GM10847 (cell line): ENCODE results near the gene GPER1.

ENCODE experiments used
- POLR2A ChIP-seq: IDR thresholded peaks from 2 replicates; pipeline ENCODE4 v1.6.1; 2011; ENCODE audit not compliant: insufficient read length; ENCODE audit errors: extremely low read depth

Gene GPER1

DNA sequence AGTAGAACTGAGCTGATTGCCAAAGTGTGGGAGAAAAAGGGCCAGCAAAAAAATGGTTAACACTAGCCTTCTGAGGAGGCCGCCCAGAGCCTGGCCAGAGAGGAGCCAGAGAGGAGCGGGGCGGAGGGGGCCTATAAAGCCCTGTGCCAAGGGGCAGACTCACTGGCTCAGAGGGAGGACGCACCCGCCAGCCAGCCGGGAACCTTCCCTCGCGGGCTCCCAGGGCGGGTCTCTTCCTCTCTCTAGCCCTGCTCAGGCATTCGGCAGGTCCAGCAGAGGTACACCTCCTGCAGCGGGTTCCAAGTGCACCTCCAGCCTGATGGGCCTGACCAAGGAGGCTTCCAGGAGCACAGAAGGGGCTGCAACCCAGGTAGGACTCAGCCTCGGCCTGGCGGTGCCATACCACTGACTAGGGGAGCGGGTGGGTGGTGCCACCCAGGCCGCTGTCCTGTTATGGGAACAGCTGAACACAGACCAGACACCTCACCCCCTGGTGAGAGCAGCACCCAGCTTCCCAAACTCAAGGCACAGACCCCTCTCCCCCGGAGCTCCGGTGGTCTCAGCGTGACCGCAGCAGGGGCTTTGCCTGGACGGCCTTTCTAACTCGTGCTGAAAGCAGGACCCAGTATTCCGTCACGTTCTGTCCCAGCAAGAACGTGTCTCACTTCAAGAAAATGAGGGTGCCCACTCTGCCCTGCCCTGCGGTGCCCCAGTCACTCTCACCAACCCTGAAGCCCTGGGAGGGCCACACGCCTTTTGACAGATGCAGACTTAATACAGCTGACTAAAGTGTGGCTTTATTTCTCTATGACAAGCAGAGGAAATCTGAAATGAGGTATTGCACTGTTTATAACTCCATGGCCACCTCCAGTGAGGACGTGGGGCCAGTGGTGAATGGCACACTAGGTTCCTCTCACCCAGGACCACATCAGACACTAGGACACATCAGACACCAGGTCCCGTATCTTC is at the start of gene GPER1:
Gene GPER1 (plus strand): TSS at position 162 of the 969 bp plus-strand sequence. CDS start 3,616 bp downstream, outside the sequence.
- TF ChIP-seq POLR2A: no peak

DNA sequence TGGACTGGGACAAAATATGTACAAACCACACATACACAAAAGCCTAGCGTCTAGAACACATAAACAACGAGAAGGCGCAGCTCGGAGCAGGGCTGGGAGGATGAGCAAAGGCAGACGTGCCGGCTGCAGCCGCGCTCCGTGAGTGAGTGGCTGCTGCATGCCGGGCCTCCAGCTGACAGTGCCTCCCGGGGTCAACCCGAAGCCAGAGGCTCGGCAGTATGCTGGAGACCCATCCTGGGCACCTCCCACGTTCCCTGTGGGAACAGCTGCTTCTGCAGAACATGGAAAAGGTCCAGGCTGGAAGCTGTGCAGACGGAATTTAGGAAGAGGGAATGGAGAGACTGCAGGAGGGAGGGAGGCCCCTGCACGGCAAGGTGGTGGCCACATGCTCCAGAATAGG is 47.1 kb upstream of the GPER1 start:
- TF ChIP-seq POLR2A: no peak

DNA sequence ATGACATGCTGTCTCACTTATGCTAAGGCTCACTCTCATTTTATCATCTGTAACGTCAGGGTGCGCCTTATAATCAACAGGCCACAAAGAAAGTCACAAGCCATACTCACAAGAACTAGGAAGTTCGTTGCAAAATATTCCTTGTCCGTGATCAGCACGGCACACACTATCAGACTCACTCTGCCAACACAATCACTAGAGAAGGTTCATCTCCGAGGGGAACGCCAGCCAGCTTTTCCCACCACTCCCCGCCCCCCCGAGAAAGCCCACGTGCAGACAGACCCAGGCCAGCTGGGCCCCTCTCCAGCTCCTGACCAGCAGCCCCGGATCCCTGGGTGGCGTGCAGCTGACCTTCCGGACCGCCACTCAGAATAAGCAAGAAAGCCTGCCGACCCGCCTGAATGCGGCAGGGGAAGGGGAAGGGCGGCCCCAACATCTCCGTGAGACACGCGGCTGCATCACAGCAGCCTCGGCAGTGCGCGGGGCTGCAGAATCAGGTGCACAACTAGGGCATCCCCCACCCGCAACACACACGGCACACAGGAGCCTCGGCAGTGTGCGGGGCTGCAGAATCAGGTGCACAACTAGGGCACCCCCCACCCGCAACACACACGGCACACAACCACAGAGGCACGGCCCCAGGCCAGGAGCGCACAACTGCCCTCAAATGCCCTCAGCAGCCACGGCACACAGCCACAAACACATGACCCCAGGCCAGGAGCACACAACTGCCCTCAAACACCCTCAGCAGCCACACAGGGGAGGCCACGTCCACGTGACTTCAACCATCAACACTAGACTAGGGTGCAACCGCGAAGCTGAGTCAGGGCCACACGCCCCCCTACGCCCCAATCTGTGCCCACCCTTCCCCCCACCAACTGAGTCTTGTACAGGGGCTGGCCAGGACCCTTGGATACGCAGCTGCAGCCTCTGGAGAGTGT is 46.1 kb upstream of the GPER1 start:
- no peak for TF ChIP-seq POLR2A

DNA sequence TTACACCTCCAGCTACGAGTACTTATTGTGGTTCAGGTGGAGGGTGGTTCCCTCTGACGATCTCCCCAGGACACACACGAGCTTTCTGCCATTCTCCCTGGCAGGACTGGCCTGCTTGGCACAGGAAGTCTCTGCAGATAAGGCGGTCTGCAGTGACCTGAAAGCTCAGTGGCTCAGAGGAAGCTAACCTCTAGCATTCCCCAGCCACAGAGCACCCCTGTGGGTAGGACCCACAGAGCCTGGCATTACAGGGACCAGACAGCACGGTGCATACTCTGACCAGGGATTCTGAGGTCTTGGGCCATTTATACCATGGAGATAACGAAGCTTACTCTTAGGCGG is 45.5 kb upstream of the GPER1 start:
- no peak for TF ChIP-seq POLR2A

DNA sequence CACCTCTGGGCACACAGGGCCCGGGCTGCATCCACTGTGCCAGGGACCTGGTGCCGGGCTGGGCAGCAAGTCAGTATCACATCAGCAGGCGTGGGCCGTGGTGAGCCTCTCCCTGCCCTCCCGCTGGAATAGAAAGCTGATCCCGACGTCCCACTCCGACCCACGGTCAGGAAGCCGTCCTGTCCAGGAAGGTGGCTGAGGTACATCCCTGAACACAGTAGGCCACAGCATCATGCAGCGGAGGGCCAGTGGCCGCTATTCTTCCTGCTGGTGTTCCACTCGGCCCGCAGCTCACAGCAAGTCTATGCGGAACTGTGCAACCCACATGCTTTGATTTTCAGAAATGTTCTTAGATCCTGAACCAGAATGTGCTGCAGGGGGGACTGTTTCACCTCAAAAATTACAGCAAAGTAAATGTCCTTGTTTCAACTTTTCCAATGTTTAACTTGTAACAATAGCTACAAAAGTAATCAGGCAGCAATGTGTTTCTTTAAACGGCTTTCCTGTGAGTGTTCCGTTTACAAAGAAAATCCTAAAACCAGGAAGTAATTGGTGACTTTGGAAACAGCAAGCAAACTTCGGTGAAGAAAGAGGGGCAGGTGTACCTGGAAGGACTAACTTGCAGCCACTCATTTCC is 44.2 kb upstream of the GPER1 start:
- TF ChIP-seq POLR2A: no peak

DNA sequence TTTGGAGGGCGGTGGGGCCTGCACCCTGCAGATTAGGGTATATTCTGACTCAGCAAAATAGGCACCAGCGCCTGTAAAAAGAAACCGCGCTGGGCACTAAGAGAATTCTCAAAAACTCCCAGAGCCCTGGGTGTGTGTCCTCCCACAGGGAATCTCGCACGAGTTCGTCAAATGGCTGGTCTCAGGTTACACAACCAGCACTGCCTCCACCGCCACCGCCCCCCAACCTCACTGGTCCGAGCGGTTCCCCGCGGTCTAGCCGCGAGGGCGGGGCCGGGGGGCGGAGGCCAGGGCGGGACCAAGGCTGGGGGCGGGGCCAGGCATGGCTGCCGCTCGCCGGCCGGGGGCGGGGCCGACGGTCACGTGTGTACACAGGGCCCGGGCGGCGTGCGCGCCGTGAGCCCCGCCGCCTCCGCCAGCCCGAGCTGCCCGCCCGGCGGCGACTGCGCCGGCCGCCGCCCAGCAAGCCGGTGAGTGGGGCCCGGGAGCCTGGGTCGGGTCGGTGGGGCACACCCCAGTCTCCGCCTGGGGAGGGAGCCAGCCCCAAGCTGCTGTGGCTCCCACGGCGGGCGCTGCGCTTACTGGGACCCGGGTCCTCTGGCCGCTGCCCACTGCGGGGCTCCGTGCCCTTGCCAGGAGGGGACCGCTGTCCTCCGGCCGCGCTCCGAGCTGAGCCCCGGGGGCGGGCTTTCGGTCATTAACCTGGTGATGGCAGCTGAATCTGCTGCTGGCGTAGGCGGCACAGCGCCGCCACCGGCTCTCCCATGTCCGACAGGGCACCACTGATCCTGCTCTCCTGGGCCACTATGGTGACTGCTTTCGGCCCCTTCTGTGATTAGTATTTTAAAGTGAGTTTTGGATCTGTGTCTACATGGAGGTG is 43.5 kb upstream of the GPER1 start, which contains the start of gene GPR146:
Gene GPR146 (plus strand): TSS at position 358 of the 880 bp plus-strand sequence. CDS start 12,970 bp downstream, outside the sequence.
- TF ChIP-seq POLR2A: peak; percentile 39

DNA sequence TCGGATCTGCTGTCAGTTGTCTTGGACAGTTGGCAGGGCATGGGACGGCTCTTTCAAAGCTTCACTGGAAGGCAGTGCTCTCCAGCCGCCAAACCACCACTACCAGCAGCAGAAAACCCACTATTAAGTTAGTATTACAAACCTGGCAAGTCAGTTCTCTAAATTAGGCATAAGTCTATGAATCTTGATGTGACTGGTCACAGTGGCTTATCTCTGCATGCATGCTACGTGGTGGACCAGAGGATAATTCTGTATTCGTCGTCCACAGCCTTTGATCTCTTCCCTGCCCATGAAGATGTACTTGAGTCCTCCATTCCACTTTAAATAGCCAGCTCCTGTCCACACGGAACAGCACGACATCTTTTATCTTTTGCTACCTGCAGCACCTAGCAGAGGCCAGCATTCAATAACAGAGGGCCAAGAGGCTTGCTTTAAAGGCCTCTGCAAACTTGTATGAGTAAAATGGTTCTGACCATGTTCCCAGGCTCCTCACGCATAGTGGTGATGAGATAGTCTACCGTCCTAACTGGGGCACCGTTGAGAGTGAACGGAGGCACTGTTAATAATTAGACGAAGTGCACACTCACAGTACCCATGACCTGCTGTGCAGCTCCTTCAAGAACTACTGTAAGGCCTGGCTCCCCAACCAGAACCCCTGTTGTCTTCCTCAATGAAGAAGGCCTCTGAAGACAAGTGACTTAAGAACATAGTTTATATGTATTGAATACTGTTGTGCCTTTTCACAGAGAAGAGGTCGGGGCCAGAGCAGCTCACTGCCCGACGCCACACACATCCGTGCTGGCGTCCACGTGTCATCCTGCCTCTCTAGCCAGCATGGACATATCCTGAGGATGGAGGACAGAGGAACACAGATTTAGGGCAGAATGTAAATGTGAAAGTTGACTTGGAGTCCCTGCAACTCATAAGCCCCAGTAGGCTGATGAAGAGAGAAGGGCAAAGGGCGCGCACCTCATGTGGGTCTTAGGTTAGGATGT is 42.5 kb upstream of the GPER1 start:
- TF ChIP-seq POLR2A: no peak

DNA sequence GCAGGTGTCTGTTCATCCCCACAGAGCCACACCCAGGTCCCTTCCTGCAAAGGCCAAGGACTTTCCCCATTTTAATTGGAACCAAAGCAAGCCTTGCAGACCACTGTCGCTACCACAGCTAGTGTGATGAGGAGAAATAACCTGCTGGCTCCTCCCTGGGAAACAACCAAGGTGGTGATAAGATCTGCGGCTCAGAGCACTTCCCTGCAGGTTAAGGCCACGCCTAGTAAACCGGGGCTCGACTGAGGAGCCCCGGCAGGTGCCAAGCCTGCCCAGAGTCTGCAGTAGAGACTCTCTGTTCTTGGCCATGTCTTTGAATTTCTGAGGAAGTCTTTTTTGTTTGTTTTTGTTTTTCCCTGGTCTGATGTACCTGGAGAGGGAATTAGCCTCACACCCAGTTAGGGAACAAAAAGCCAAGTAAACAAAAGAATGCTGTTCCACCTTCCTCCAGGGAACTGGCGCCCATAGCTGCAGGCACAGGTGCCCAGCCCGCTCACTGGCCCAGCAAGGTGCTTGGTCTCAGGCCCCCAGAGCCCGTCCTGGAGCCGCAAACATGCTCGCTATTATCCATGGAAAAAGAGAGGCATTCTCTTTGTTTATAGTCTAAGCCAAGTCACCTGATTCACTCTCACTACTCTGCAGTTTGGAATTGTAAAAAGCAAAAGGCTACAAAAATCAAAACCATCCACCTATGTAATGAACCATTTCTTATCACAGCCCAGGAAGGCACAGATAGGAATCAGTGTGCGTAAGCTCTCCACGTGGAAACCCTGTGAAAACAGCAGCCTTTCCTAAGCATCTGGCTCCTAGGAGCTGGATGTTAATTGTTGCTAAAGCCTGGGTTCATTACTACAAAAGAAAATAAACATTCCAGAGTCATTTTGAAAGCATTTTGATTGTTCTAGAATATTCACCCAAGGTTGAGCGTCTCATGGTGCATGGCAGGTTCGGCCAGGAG is 40.9 kb upstream of the GPER1 start:
- no peak for TF ChIP-seq POLR2A

DNA sequence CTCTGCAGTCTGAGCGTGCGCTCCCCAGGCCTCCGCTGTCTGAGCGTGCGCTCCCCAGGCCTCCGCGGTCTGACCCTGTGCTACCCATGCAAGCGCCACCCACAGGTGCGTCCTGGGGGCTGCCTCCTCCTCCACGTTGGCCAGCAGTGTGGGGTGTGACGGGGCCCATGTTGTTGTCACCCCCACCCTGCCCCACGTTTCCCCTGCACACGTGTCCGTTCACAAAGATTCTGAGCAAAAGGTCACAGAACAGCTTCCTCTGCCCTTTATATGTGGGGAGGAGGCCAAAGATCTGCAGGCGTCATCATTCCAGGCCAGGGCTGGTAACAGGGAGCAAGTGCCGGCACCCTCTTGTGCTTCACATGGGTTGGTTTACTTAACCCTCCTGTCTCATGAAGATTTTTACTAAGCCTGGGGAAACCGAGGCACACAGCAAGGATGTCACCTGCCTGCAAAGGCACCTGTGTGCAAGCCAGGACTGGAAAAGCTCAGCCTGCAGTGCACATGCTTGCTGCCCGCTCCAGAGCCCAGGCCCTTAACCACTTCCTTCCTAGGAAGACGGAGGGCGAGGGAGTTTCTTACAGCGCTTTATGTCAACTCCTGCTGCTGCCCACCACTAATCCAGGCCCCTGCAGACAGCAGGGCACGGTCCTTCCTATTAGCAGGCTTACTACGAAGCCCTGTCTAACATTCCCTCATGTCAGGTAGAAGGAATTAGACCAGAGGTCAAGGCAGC is 38.7 kb upstream of the GPER1 start:
- no peak for TF ChIP-seq POLR2A

DNA sequence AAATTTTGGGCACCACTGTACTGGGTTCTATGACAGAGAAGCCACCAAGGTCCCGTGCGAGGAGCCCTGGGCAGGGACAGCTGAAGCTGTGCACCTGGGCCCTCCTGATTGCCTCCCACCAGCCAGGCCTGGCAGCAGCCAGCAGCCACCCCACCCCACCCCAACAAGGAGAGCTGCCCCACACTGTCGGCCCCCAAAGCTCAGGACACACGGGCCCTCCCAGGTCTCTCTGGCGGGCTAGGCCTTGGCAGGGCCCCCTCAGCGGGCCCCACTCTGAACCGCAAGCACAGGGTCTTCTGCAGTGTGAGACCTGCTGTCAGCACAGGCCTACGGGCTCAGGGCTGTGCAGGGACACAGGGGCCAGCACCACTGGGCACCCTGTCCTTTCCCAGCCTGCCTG is 38.1 kb upstream of the GPER1 start:
- no peak for TF ChIP-seq POLR2A

DNA sequence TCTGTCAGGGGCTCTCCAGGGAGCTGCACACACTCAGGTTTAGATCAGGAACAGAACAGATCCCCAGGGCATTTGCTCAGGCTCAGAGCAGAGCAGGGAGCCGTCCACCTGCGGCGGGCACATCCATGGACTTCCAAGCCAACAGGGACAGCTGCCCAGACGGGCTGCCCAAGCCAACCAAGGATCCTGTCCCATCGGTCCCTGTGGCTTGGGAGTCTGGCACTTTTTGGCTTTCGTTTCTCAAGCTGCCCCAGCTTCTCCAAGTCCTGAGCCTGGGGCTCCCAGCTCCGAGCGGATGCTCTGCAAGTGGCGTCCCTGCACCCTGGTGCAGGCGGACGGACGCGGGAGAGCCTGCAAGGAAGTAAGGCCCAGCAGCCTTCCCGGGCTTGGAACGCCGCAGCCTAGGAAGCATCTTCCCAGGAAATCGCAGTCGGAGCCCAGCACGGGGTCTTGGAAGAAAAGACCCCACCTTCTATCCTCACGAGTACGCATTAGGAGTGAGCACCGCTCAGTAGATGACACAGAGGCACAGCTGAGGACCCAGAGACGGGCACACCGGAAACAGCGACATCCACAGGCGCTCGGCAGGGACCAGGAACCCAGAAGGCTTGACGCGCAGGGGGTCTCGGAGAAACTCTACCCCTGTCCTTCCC is 37.5 kb upstream of the GPER1 start:
- no peak for TF ChIP-seq POLR2A
